Hepatocyte (in vitro differentiated cells): Measurements from ENCODE around the gene ZBTB21.

Source experiments
- EZH2 ChIP-seq: fragments of 200-600 bp; sonication (generic); IDR thresholded peaks from 2 replicates; pipeline ENCODE4 v1.6.1; 2016; ENCODE audit warnings: antibody characterized with exemption, mild to moderate bottlenecking, borderline replicate concordance
- EZH2phosphoT487 ChIP-seq: fragments of 200-600 bp; sonication (generic); IDR thresholded peaks from one replicate; pipeline ENCODE4 v1.6.1; 2018; ENCODE audit warnings: antibody characterized with exemption, mild to moderate bottlenecking, low read depth, moderate library complexity; ENCODE audit not compliant: unreplicated experiment, severe bottlenecking
- TF ChIP-seq, protein P1 (sequence below): fragments of 200-600 bp; sonication (generic); IDR thresholded peaks from 2 replicates; pipeline ENCODE4 v1.5.1; 2016; ENCODE audit warnings: antibody characterized with exemption, mild to moderate bottlenecking; ENCODE audit not compliant: poor library complexity

DNA sequence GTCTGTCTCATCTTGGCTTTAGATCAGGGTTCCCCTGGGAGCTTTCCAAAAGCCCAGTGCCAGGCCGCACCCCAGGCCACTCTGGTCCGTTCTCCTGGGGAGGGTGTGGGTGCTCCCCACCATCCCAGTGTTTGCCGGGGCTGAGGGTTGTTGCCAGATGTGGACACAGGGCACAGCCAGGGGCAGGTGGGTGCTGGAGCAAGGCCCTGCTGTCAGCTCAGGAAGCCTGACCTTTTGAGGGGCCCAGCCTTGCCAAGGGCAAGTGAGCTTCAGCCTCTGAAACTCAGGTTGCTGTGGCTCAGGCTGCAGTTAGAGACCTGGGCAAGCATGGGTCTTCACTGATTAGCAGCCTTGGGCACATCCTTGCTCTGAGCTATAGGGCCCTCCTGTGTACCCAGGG, 22.8 kb upstream of the ZBTB21 start:
- TF ChIP-seq, protein P1, sequence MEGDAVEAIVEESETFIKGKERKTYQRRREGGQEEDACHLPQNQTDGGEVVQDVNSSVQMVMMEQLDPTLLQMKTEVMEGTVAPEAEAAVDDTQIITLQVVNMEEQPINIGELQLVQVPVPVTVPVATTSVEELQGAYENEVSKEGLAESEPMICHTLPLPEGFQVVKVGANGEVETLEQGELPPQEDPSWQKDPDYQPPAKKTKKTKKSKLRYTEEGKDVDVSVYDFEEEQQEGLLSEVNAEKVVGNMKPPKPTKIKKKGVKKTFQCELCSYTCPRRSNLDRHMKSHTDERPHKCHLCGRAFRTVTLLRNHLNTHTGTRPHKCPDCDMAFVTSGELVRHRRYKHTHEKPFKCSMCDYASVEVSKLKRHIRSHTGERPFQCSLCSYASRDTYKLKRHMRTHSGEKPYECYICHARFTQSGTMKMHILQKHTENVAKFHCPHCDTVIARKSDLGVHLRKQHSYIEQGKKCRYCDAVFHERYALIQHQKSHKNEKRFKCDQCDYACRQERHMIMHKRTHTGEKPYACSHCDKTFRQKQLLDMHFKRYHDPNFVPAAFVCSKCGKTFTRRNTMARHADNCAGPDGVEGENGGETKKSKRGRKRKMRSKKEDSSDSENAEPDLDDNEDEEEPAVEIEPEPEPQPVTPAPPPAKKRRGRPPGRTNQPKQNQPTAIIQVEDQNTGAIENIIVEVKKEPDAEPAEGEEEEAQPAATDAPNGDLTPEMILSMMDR = no peak
- TF ChIP-seq EZH2 = no peak
- TF ChIP-seq EZH2phosphoT487 = no peak
